Measurements from ENCODE around the gene CD34. TPM values are rescaled to one million over a fixed set of nuclear protein-coding genes. Genes with fewer than 3 reads are reported as not detected.

Gene CD34
- total RNA-seq, 1 experiment from 2014 or later: 0.35 TPM

DNA sequence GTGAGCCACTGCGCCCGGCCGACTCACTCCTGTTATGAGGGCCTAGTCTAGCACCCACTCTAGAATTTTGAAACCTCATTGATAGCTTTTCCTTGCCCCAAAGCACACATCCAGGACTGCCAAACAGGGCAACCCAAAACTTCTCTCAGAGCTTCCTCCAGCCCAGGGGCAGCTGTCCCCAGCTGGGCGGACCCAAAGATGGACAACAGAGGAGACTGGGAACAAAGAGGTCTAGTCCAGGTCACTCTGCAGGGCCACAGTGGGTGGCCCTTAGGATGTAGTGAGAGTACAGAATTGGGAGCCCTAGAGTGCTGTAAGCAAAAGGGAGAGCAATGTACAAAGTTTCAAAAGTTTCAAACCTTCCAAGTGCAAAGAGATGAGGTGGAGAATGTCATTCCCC is 1.2 kb downstream of the CD34 start:
- no peaks in the 10 kb centered on the region for H3K79me2 ChIP-seq (ENCODE audit: insufficient read depth, low read length)
- WGBS (ENCODE audit: extremely low coverage, insufficient read length, low lambda C conversion rate): no CpG with 5 or more reads among the region's 4 CpGs
- no peak overlapping the region for H2BK120ac ChIP-seq (ENCODE audit: low read depth, low read length, poor library complexity, severe bottlenecking)
- H3K27ac ChIP-seq (ENCODE audit: insufficient read length, low read depth, low read length): no peak overlapping the region
- no peak overlapping the region for H4K8ac ChIP-seq (replicated peaks; ENCODE audit: insufficient read length, low read depth, low read length)
- no peak overlapping the region for H3K9ac ChIP-seq (ENCODE audit: extremely low read depth, insufficient read length, low read length)
- H2BK15ac ChIP-seq (ENCODE audit: low read depth, low read length): no peak overlapping the region
- H3K4me2 ChIP-seq (ENCODE audit: insufficient read depth, insufficient read length, low read length): no peak overlapping the region
- no peak overlapping the region for H4K5ac ChIP-seq (ENCODE audit: insufficient read length, low read depth, low read length)
- no peak overlapping the region for H2BK5ac ChIP-seq (ENCODE audit: insufficient read length, low read length)
- no peak overlapping the region for H2AK5ac ChIP-seq (ENCODE audit: insufficient read length, low read length)
- no peak overlapping the region for H3K18ac ChIP-seq (ENCODE audit: insufficient read length, low read depth, low read length)
- H3K14ac ChIP-seq (ENCODE audit: insufficient read depth, low read length): no peak overlapping the region
- H3K56ac ChIP-seq (ENCODE audit: insufficient read length, low read depth, low read length): no peak overlapping the region
- no peak overlapping the region for H3K27ac Mint-ChIP-seq
- H4K20me1 ChIP-seq (ENCODE audit: control insufficient read depth, insufficient read depth, insufficient read length): no peaks in the 10 kb centered on the region
- no peak for DNase-seq
- no peak overlapping the region for H4K91ac ChIP-seq (ENCODE audit: insufficient read length, low read depth, low read length)
- H2BK12ac ChIP-seq (ENCODE audit: insufficient read length, low read depth, low read length): no peak overlapping the region
- no peaks in the 10 kb centered on the region for H3K9me3 Mint-ChIP-seq
- no peak overlapping the region for H3K23ac ChIP-seq (ENCODE audit: insufficient read length, low read depth, low read length)
- peaks cover 9 to 18% of the 10 kb centered on the region in 2 experiments for H3K4me1 Mint-ChIP-seq
- peaks cover 30% of the 10 kb centered on the region; the same call in 1 of the 2 replicates for H3K27me3 ChIP-seq (ENCODE audit: insufficient read depth, low read length)
- no peak overlapping the region for H2AFZ ChIP-seq (ENCODE audit: low read length)
- H3T11ph ChIP-seq (ENCODE audit: low read length): no peak overlapping the region
- H3K27me3 Mint-ChIP-seq (ENCODE audit: low read depth): peaks cover 64% of the 10 kb centered on the region
- H3K4me1 ChIP-seq (ENCODE audit: insufficient read depth, low read length): no peaks in the 10 kb centered on the region
- H3K4me3 Mint-ChIP-seq: no peak overlapping the region
- H3K9me3 ChIP-seq (ENCODE audit: control insufficient read depth, low read depth, low read length): no peaks in the 10 kb centered on the region
- TF ChIP-seq, protein P1, sequence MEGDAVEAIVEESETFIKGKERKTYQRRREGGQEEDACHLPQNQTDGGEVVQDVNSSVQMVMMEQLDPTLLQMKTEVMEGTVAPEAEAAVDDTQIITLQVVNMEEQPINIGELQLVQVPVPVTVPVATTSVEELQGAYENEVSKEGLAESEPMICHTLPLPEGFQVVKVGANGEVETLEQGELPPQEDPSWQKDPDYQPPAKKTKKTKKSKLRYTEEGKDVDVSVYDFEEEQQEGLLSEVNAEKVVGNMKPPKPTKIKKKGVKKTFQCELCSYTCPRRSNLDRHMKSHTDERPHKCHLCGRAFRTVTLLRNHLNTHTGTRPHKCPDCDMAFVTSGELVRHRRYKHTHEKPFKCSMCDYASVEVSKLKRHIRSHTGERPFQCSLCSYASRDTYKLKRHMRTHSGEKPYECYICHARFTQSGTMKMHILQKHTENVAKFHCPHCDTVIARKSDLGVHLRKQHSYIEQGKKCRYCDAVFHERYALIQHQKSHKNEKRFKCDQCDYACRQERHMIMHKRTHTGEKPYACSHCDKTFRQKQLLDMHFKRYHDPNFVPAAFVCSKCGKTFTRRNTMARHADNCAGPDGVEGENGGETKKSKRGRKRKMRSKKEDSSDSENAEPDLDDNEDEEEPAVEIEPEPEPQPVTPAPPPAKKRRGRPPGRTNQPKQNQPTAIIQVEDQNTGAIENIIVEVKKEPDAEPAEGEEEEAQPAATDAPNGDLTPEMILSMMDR (conservative IDR thresholded peaks at IDR 0.05): no peak
- no peaks in the 10 kb centered on the region for H3K79me1 ChIP-seq (ENCODE audit: insufficient read depth, low read depth, low read length, poor library complexity, severe bottlenecking)
- no peak overlapping the region for H3K4ac ChIP-seq (ENCODE audit: low read depth, low read length)
- peaks cover 4% of the 10 kb centered on the region for H3K23me2 ChIP-seq (ENCODE audit: insufficient read length, low read depth, low read length, poor library complexity, severe bottlenecking)
- H2BK20ac ChIP-seq (ENCODE audit: low read depth, low read length, poor library complexity, severe bottlenecking): no peak overlapping the region
- no peaks in the 10 kb centered on the region for H3K36me3 Mint-ChIP-seq (ENCODE audit: insufficient read depth in 1 of 3, low read depth in 3 of 3)

Data from H9 (cell line).